Endothelial cell of umbilical vein (primary cell): ENCODE results near the gene SINHCAF. TPM values are rescaled to one million over a fixed set of nuclear protein-coding genes. Genes with fewer than 3 reads are reported as not detected.

Experiments used
- BruUV-seq: library from RNA; stranded (reverse); fragments of 400-500 nt; replicated peaks from 2 replicates; lab custom pipeline; 2021; lab: Mats Ljungman, UMichigan
- CTCF ChIA-PET: fragments of 300-600, 350-600 bp; sonication (Branson Sonifier 250); formaldehyde crosslinking; loops from one replicate; lab custom pipeline; 2021; ENCODE audit warnings: antibody characterized with exemption, inconsistent platforms; lab: Charles Lee
- POLR2A ChIA-PET: fragments of 300-600, 350-600 bp; sonication (Branson Sonifier 250); formaldehyde crosslinking; loops from one replicate; lab custom pipeline; 2021; ENCODE audit warnings: antibody characterized with exemption, inconsistent platforms; lab: Charles Lee
- DNase-seq: peaks from one replicate; pipeline ENCODE4 v3.0.0-alpha.2; 2011; ENCODE audit warnings: low read depth, low spot score
- FAIRE-seq: peaks from 2 replicates; lab custom pipeline; 2011; peaks lifted over from hg19 to GRCh38; lab: Jason Lieb, UNC
- H2AFZ ChIP-seq: 2 replicates; pipeline ENCODE4 v1.6.0; 2012; ENCODE audit warnings: low read depth, low read length, control low read depth, inconsistent platforms
- H3K27ac ChIP-seq: 2 replicates; pipeline ENCODE4 v1.5.1; 2011; ENCODE audit warnings: low read depth, mild to moderate bottlenecking, control low read depth, low read length, moderate library complexity; ENCODE audit not compliant: insufficient read depth
- H3K27me3 ChIP-seq, 2 experiments: 2 replicates each; pipeline versions ENCODE4 v1.6.0 to v1.6.1; 2011; ENCODE audit warnings: low read length in 2 of 2, mixed read lengths in 1 of 2; ENCODE audit not compliant: control insufficient read depth in 2 of 2, insufficient read depth in 2 of 2
- H3K36me3 ChIP-seq, 2 experiments: 2 replicates in 1 of 2; 3 replicates in 1 of 2; pipeline ENCODE4 v1.5.1; 2011; ENCODE audit warnings: low read length in 2 of 2, mild to moderate bottlenecking in 1 of 2, moderate library complexity in 1 of 2; ENCODE audit not compliant: control insufficient read depth in 2 of 2, insufficient read depth in 2 of 2; ENCODE audit errors: extremely low read depth in 1 of 2
- H3K4me1 ChIP-seq: 3 replicates; pipeline ENCODE4 v1.5.1; 2011; ENCODE audit warnings: mild to moderate bottlenecking, low read length; ENCODE audit not compliant: control insufficient read depth, insufficient read depth; ENCODE audit errors: extremely low read depth
- H3K4me2 ChIP-seq: 2 replicates; pipeline ENCODE4 v1.6.1; 2011; ENCODE audit warnings: low read length, control low read depth, mixed read lengths; ENCODE audit not compliant: insufficient read depth
- H3K4me3 ChIP-seq, 3 experiments: fragments of 200-600 bp in 1 of 3; sonication (generic), shearing (Covaris generic) in 1 of 3; replicated peaks in 1 of 3; 2 replicates each; pipeline ENCODE4 v1.5.1; 2011 to 2016; ENCODE audit warnings: control low read depth in 3 of 3, low read length in 3 of 3, mild to moderate bottlenecking in 2 of 3, inconsistent platforms in 1 of 3, low read depth in 1 of 3, moderate library complexity in 1 of 3; ENCODE audit not compliant: insufficient read depth in 1 of 3
- H3K79me2 ChIP-seq: 2 replicates; pipeline ENCODE4 v1.6.0; 2012; ENCODE audit warnings: low read length, inconsistent platforms; ENCODE audit not compliant: control insufficient read depth, insufficient read depth
- H3K9ac ChIP-seq: replicated peaks from 2 replicates; pipeline ENCODE3; 2011; ENCODE audit warnings: low read length, control low read depth; ENCODE audit not compliant: insufficient read depth; ENCODE audit errors: extremely low read depth
- H3K9me1 ChIP-seq: replicated peaks from 3 replicates; pipeline ENCODE4 v1.6.0; 2011; ENCODE audit warnings: mild to moderate bottlenecking, low read length; ENCODE audit not compliant: control insufficient read depth, insufficient read depth; ENCODE audit errors: extremely low read depth
- H3K9me3 ChIP-seq: replicated peaks from 2 replicates; pipeline ENCODE4 v1.5.1; 2012; ENCODE audit warnings: low read length, inconsistent platforms; ENCODE audit not compliant: control insufficient read depth, insufficient read depth
- H4K20me1 ChIP-seq: replicated peaks from 2 replicates; pipeline ENCODE3; 2011; ENCODE audit warnings: mild to moderate bottlenecking, low read length; ENCODE audit not compliant: control insufficient read depth, insufficient read depth; ENCODE audit errors: extremely low read depth
- EZH2 ChIP-seq: IDR thresholded peaks from 2 replicates; pipeline ENCODE4 v1.6.1; 2012; ENCODE audit warnings: borderline replicate concordance, low read depth, mild to moderate bottlenecking, moderate library complexity, low read length, inconsistent platforms; ENCODE audit not compliant: severe bottlenecking
- FOS ChIP-seq: IDR thresholded peaks from 2 replicates; pipeline ENCODE4 v1.6.1; 2011; ENCODE audit warnings: mild to moderate bottlenecking, low read length, moderate library complexity, borderline replicate concordance; ENCODE audit not compliant: insufficient read depth
- GATA2 ChIP-seq: IDR thresholded peaks from 2 replicates; pipeline ENCODE4 v1.7.0; 2011; ENCODE audit warnings: low read depth, mild to moderate bottlenecking, moderate library complexity, mixed read lengths, low read length; ENCODE audit not compliant: insufficient read length, insufficient read depth
- JUN ChIP-seq: IDR thresholded peaks from 2 replicates; pipeline ENCODE4 v1.6.1; 2011; ENCODE audit warnings: borderline replicate concordance, low read depth; ENCODE audit not compliant: insufficient read length, insufficient read depth
- MYC ChIP-seq: IDR thresholded peaks from one replicate; pipeline ENCODE4 v1.6.1; 2011; ENCODE audit warnings: mild to moderate bottlenecking, low read depth, low read length
- POLR2A ChIP-seq: IDR thresholded peaks from 2 replicates; pipeline ENCODE4 v1.6.1; 2012; ENCODE audit warnings: low read depth, mild to moderate bottlenecking, control low read depth, low read length
- POLR2AphosphoS5 ChIP-seq: IDR thresholded peaks from 2 replicates; pipeline ENCODE4 v1.6.1; 2012; ENCODE audit warnings: low read depth, mild to moderate bottlenecking, control low read depth, low read length, moderate library complexity; ENCODE audit not compliant: insufficient read depth
- dilution Hi-C: fragments of 300-500 bp; cut with MboI; formaldehyde crosslinking; loops from one replicate; pipeline ENCODE4 v1.15.0; 2019; ENCODE audit warnings: low sequenced_read_pairs; ENCODE audit not compliant: extremely low pct_ligation_motif_present
- intact Hi-C: fragments of 100-400 bp; cut with micrococcal nuclease; formaldehyde crosslinking; loops from one replicate; pipeline ENCODE4 v1.10.0; 2022
- polyA plus RNA-seq, 4 experiments: library from polyadenylated mRNA; depleted of rRNA in 3 of 4; stranded (reverse) in 3 of 4; unstranded in 1 of 4; fragments of >200 nt; gene quantifications; 2 replicates each; pipeline versions ENCODE4 v1.2.1 to v1.2.3, GENCODE V29; 2011 to 2012; ENCODE audit warnings: missing spikeins in 1 of 4
- total RNA-seq: library from RNA; stranded (reverse); gene quantifications from 2 replicates; pipeline ENCODE4 v1.2.3, GENCODE V29; 2021
- TF ChIP-seq, protein P1 (sequence below): IDR thresholded peaks from 2 replicates; pipeline ENCODE4 v1.6.1; 2011; ENCODE audit not compliant: insufficient read depth, insufficient read length
- TF ChIP-seq, protein P2 (sequence below), 2 donors: IDR thresholded peaks; 1 replicate in 1 of 2; 2 replicates in 1 of 2; pipeline ENCODE4 v1.5.1; 2011; ENCODE audit warnings: low read length in 2 of 2, mild to moderate bottlenecking in 2 of 2, moderate library complexity in 2 of 2, control low read depth in 1 of 2, inconsistent platforms in 1 of 2, low read depth in 1 of 2; ENCODE audit not compliant: insufficient read depth in 1 of 2; ENCODE audit errors: extremely low read depth in 1 of 2

Gene SINHCAF
- total and polyA plus RNA-seq, 2 donors (not counting 3 experiments of a cell fraction or from before 2014, with no cell fraction given), result 19.3 to 83.4 TPM

DNA sequence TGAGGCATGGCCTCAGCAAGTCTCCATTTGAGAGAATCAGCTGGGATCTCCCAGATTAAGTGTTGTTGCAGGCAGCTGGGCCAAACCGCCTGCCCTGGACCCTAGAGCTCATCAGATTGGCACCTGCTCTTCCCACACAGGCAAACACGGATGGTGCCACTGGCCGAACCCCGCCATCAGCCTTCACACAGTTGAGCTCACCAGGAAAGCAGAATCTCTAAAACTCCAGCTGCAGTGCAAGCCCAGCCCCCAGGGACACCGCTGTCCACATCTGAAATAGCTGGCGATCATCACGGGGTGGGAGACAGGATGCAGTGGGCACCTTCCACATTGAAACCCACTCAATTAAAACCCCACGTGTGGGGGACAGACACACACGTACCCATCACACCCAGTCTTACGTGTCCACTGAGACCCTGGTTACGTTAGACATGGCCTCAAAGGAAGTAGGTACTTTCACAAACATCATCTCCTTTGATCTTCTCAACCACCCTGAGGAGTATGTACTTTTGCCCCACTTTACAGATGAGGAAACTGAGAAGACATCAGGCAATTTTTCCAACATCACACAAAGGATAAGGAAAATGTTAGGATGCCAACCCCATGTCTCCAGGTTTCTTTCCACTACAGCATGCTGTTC, 88.8 kb downstream of the SINHCAF start:
- no peaks in the 10 kb centered on the region for H3K9me1 ChIP-seq
- TF ChIP-seq POLR2A (no peak), EZH2 (no peak), FOS (no peak), JUN (no peak), POLR2AphosphoS5 (no peak), MYC (no peak), GATA2 (no peak)
- TF ChIP-seq, protein P1, sequence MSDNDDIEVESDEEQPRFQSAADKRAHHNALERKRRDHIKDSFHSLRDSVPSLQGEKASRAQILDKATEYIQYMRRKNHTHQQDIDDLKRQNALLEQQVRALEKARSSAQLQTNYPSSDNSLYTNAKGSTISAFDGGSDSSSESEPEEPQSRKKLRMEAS, result no peak
- TF ChIP-seq, protein P2, sequence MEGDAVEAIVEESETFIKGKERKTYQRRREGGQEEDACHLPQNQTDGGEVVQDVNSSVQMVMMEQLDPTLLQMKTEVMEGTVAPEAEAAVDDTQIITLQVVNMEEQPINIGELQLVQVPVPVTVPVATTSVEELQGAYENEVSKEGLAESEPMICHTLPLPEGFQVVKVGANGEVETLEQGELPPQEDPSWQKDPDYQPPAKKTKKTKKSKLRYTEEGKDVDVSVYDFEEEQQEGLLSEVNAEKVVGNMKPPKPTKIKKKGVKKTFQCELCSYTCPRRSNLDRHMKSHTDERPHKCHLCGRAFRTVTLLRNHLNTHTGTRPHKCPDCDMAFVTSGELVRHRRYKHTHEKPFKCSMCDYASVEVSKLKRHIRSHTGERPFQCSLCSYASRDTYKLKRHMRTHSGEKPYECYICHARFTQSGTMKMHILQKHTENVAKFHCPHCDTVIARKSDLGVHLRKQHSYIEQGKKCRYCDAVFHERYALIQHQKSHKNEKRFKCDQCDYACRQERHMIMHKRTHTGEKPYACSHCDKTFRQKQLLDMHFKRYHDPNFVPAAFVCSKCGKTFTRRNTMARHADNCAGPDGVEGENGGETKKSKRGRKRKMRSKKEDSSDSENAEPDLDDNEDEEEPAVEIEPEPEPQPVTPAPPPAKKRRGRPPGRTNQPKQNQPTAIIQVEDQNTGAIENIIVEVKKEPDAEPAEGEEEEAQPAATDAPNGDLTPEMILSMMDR (IDR thresholded peaks at IDR 0.05; ENCODE audit: extremely low read depth in 1 of 2, insufficient read depth in 1 of 2, low read depth in 1 of 2, low read length in 2 of 2), result no peak
- no TSS peak for BruUV-seq
- H3K4me2 ChIP-seq, result no peak overlapping the region
- H3K9ac ChIP-seq, result no peak overlapping the region
- no peaks in the 10 kb centered on the region for H3K36me3 ChIP-seq
- no peak for FAIRE-seq
- no peaks in the 10 kb centered on the region for H3K79me2 ChIP-seq
- no peak overlapping the region for H3K4me3 ChIP-seq
- ChIA-PET POLR2A (no interaction called here), CTCF (interaction anchor here (0.7 to 11.9 kb wide), 7 partner anchors 15 to 391 kb away, joined by 3 to 123 read pairs (median 8); no protein-coding TSS in a partner anchor)
- peaks cover 11 to 17% of the 10 kb centered on the region in 2 experiments for H3K27me3 ChIP-seq
- no peak for DNase-seq
- dilution Hi-C loops (loop anchor here (25.0 kb wide), 1 partner anchor 400 kb away; no protein-coding TSS in a partner anchor), intact Hi-C loops (loop anchor here (5.0 kb wide), 1 partner anchor 250 kb away; no protein-coding TSS in a partner anchor)
- no peaks in the 10 kb centered on the region for H4K20me1 ChIP-seq
- no peaks in the 10 kb centered on the region for H3K9me3 ChIP-seq
- H3K4me1 ChIP-seq, result no peaks in the 10 kb centered on the region
- H3K27ac ChIP-seq, result no peak overlapping the region
- no peak overlapping the region for H2AFZ ChIP-seq
